PC-3 (cell line): Measurements from ENCODE around the gene THSD7A.

Experiments
- CTCF ChIP-seq: fragments of 300-600 bp; sonication (generic); conservative IDR thresholded peaks from 2 replicates; pipeline ENCODE4 v1.5.1; 2017; ENCODE audit warnings: antibody characterized with exemption, low read depth, mild to moderate bottlenecking, low read length
- EZH2 ChIP-seq: fragments of 300-600 bp; sonication (generic); IDR thresholded peaks from one replicate; pipeline ENCODE4 v1.6.1; 2017; ENCODE audit warnings: antibody characterized with exemption, mild to moderate bottlenecking, low read length; ENCODE audit not compliant: unreplicated experiment

GRCh38 chr7:11464624-11465023, 367.4 kb downstream of the THSD7A start:
- TF ChIP-seq EZH2 (no peak), CTCF (no peak)
